ENCODE data around the gene CHRNG.
"Not testable (repeated sequence)": the region's sequence is repeated elsewhere in the genome, so short reads cannot be mapped to it uniquely, and the experiment has no call there.

CHRNG gene

GRCh38 chr2:232528746-232529460, 10.6 kb upstream of the CHRNG start:
- DNase-seq = no peak

- no peak for DNase-seq
Observed at GRCh38 chr2:232529806-232530547, 9.5 kb upstream of the CHRNG start.

GRCh38 chr2:232530626-232531260, 8.7 kb upstream of the CHRNG start:
- DNase-seq = no peak

DNA sequence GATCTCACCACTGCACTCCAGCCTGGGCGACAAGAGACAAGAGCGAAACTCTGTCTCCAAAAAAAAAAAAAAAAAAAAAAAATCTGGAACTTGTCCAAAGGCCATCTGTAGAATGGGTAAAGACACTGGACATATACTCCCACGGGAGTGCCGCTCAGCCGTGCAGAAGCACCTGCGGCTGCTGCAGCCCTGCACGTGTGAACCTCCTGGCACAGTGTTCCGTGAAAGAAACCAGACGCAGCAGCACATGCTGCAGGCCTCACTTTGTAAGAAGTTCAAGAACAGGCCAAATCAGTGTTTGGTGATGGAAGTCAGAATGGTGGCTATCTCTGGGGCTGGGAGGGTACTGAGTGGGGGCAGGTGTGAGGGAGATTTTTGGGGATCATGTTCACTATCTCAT, 7.1 kb upstream of the CHRNG start:
- no peak for DNase-seq

GRCh38 chr2:232532821-232533220, 6.7 kb upstream of the CHRNG start:
- DNase-seq = not testable (repeated sequence)

DNA sequence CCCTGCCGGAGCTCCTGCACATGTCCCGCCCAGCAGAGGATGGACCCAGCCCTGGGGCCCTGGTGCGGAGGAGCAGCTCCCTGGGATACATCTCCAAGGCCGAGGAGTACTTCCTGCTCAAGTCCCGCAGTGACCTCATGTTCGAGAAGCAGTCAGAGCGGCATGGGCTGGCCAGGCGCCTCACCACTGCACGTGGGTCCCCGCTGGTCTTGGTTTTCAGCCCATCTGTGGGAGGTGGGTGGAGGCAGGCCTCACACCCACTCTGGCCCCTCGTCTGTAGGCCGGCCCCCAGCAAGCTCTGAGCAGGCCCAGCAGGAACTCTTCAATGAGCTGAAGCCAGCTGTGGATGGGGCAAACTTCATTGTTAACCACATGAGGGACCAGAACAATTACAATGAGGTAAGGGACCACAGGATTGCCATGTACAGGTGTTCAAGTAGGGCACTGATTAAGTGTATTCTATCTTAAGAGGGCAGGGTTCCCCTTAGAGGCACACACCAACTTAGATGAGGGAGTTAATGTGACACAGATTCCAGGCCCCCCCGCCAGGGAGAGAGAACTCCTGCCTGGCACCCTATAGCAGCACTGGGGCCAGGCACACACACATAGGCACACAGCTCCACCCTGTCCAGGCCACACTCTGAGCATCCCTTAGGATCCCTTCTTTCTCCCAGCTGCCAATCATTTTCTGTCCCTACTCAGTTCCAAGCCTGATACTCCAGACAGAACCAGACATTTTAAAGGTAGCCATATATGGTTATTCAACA, 5.4 kb upstream of the CHRNG start:
- no peak for DNase-seq

- no peak for DNase-seq
Observed at GRCh38 chr2:232534940-232535651, 4.4 kb upstream of the CHRNG start.

DNA sequence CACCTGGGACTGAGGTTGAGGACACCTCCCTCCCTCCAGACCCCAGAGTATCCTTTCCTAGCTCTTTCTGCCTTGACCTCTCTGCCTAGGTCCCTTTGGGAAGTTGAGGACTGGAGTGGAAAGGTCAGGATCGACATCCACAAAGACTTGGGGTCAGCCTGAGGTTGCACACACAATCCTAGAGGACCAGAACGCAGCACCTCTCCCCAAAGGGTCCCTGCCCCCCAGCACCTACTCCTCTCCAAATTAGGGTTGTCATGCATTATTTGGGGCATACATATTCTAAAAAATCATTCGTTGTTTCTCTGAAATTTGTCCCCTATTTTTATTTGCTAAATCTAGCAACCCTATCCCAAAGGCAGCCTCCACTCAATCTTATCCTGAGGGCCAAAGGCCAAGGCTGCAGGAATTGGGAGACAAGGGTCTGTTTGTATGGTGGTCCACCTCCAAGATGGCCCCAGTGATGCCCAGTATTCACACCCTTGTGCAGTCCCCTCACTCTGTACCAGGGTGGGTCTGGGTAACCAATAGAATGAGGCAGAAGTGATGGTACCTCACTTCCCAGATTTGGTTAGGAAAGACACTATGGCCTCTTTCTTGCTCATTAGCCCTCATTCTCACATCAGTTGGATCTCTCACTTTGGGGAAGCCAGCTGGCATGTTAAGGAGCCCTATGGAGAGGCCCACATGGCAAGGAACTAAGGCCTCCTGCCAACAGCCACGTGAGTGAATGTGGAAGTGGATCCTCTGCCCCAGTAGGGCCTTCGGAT, 3.5 kb upstream of the CHRNG start:
- DNase-seq = no peak

- DNase-seq = no peak
Observed at GRCh38 chr2:232537079-232537478, 2.4 kb upstream of the CHRNG start.

DNA sequence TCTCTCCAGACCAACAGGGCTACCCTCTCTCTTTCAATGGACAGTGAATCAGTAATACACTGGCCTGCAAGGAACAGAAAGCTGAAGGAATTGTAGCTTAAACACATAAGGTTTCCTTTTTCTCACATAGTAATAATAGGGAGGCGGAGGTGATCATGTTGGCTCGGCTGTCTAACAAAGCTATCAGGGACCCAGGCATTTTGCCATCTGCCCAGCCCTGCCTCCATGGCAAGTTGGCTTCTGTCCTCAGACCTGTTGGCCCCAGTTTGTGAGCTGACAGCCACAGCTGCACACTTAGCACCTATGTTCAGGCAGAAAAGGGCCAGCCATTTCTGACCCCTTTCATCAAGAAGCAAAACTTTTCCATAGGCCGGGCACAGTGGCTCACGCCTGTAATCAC, 2.0 kb upstream of the CHRNG start:
- DNase-seq = no peak

GRCh38 chr2:232538671-232539070, 821 bp upstream of the CHRNG start:
- DNase-seq = no peak

DNA sequence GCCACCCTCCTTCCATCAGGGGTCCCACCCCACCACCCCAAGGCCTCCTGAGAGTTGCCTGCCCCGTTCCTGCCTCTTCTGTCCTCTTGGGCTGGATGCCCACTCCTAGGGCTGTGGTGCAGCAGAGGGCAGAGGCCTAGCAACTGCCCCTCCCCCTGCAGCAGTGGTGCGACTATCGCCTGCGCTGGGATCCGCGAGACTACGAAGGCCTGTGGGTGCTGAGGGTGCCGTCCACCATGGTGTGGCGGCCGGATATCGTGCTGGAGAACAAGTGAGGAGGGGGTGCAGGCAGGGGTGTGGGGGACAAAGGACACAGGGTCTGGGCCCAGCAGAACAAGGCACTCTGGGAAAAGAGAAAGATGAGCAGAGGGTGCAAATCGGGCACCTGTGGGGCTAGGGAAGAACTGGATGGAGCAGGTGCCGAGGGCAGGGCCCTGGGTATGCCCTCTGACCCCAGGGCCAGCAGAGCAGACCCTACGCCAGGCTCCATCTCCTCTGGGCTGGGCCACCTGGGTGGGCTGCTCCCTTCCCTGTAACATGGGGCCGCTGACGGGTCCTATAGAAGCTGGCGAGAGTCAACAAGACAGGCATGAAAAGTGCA, 1.0 kb downstream of the CHRNG start:
- DNase-seq = no peak

DNA sequence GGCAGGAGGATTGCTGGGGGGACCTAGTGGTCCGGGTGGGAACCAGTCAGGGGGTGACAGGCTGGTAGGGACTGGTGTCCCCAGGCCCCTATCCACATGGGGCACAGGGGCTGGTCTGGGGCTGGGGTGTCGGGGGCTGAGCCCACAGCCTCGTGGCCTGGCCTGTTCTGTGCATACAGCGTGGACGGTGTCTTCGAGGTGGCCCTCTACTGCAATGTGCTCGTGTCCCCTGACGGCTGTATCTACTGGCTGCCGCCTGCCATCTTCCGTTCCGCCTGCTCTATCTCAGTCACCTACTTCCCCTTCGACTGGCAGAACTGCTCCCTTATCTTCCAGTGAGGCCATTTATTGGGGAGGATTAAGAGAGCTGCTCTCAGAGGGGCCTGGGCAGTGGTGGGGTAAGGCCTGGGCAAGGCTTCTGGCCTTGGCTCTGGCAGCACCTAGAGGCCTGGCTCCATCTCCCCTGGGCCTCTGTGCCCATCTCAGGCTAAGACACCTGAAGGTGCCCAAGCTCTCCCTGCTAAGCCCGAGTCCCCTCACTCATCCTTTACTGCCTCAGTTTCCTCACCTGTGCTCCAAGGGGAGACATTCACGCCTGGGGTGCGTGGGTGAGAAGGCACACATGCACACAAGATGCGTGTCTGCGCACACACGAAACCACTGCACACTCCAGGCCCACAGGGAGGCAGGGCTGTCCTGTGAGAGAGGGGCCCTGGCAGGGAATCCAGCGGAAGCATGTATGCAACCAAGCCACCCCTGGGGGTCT, 1.9 kb downstream of the CHRNG start:
- DNase-seq = no peak

GRCh38 chr2:232541961-232542714, 2.6 kb downstream of the CHRNG start:
- DNase-seq = no peak

- no peak for DNase-seq
Observed at GRCh38 chr2:232542715-232543467, 3.4 kb downstream of the CHRNG start.

- no peak for DNase-seq
Observed at GRCh38 chr2:232543491-232543890, 4.0 kb downstream of the CHRNG start.

- no peak for DNase-seq
Observed at GRCh38 chr2:232543928-232544631, 4.6 kb downstream of the CHRNG start.

DNA sequence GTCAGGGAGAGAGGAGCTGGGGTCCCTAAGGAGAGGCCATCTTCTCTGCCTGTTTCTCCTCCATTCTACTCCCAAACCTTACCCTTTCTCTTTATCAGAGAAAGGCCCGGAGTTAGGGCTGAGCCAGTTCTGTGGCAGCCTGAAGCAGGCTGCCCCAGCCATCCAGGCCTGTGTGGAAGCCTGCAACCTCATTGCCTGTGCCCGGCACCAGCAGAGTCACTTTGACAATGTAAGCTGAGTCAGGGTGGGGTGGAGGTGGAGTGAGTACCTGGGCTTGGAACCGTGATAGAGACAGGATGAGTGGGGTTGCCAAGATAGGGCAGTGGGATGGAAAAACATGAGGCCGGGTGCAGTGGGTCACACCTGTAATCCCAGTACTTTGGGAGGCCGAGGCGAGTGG, 5.2 kb downstream of the CHRNG start:
- no peak for DNase-seq
